PC-9 (cell line): ENCODE measurements around the gene EEF1B2.
"Not testable (repeated sequence)": the region's sequence is repeated elsewhere in the genome, so short reads cannot be mapped to it uniquely, and the experiment has no call there.

ENCODE experiments used
- EZH2 ChIP-seq: fragments of 200-600 bp; sonication (generic); IDR thresholded peaks from 2 replicates; pipeline ENCODE4 v1.8.0; 2017; ENCODE audit warnings: antibody characterized with exemption, low read depth
- TF ChIP-seq, protein P1 (sequence below): fragments of 200-600 bp; sonication (generic); conservative IDR thresholded peaks from 2 replicates; pipeline ENCODE4 v1.6.1; 2017; ENCODE audit warnings: mixed run types, antibody characterized with exemption, mild to moderate bottlenecking, moderate library complexity

DNA sequence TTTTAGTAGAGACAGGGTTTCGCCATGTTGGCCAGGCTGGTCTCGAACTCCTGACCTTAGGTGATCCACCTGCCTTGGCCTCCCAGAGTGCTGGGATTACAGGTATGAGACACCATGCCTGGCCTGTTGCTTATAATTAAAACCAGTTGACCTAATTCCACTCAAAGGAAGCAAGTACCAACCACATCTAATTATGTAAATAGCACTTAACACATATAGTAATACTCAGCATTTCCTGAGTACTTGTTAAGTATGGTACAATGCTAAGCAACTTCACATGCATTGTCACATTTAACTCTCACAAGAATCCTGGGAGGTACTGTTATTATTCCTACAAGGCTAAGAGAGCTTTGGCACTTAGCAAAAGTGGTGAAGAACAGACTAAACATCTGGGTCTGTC is 47.6 kb downstream of the EEF1B2 start:
- TF ChIP-seq EZH2 = not testable (repeated sequence)
- TF ChIP-seq, protein P1, sequence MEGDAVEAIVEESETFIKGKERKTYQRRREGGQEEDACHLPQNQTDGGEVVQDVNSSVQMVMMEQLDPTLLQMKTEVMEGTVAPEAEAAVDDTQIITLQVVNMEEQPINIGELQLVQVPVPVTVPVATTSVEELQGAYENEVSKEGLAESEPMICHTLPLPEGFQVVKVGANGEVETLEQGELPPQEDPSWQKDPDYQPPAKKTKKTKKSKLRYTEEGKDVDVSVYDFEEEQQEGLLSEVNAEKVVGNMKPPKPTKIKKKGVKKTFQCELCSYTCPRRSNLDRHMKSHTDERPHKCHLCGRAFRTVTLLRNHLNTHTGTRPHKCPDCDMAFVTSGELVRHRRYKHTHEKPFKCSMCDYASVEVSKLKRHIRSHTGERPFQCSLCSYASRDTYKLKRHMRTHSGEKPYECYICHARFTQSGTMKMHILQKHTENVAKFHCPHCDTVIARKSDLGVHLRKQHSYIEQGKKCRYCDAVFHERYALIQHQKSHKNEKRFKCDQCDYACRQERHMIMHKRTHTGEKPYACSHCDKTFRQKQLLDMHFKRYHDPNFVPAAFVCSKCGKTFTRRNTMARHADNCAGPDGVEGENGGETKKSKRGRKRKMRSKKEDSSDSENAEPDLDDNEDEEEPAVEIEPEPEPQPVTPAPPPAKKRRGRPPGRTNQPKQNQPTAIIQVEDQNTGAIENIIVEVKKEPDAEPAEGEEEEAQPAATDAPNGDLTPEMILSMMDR = not testable (repeated sequence)
